PC-3 (cell line): ENCODE measurements around the gene HNMT. TPM values are rescaled to one million over a fixed set of nuclear protein-coding genes. Genes with fewer than 3 reads are reported as not detected.

Experiments
- ATAC-seq: fragments of 200-7000 bp; cut with Tn5 transposase; 2 replicates; pipeline ENCODE4 v1.9.1; 2020; ENCODE audit warnings: mild to moderate bottlenecking, moderate library complexity
- BruUV-seq: library from RNA; stranded (reverse); fragments of 400-500 nt; replicated peaks from 2 replicates; lab custom pipeline; 2021; lab: Mats Ljungman, UMichigan
- CTCF ChIA-PET: fragments of 300-600 bp; sonication (Branson Sonifier 250); formaldehyde crosslinking; loops from one replicate; lab custom pipeline; 2022; ENCODE audit warnings: antibody characterized with exemption; lab: Charles Lee
- POLR2A ChIA-PET: fragments of 300-600 bp; sonication (Branson Sonifier 250); formaldehyde crosslinking; loops from one replicate; lab custom pipeline; 2022; ENCODE audit warnings: antibody characterized with exemption; ENCODE audit not compliant: unreplicated experiment; lab: Charles Lee
- DNase-seq: peaks from one replicate; pipeline ENCODE4 v3.0.0-alpha.2; 2015
- H2AFZ ChIP-seq: fragments of 300-600 bp; sonication (generic); 2 replicates; pipeline ENCODE4 v1.6.0; 2016; ENCODE audit warnings: antibody characterized with exemption, low read length
- H3F3A ChIP-seq: fragments of 300-600 bp; sonication (generic); one replicate; pipeline ENCODE4 v1.6.0; 2017; ENCODE audit warnings: antibody characterized with exemption, low read length, control low read depth, mild to moderate bottlenecking; ENCODE audit not compliant: unreplicated experiment
- H3K27ac ChIP-seq: fragments of 300-600 bp; sonication (generic); 2 replicates; pipeline ENCODE4 v1.5.1; 2016; ENCODE audit warnings: mild to moderate bottlenecking, low read length
- H3K27me3 ChIP-seq: fragments of 300-600 bp; sonication (generic); 2 replicates; pipeline ENCODE4 v1.6.1; 2016; ENCODE audit warnings: low read length, mixed read lengths
- H3K36me3 ChIP-seq: fragments of 300-600 bp; sonication (generic); 2 replicates; pipeline ENCODE4 v1.6.1; 2016; ENCODE audit warnings: low read depth, mixed run types, low read length, mixed read lengths
- H3K4me1 ChIP-seq: fragments of 300-600 bp; sonication (generic); 2 replicates; pipeline ENCODE4 v1.5.1; 2016; ENCODE audit warnings: low read length; ENCODE audit not compliant: insufficient read depth
- H3K4me2 ChIP-seq: fragments of 300-600 bp; sonication (generic); 2 replicates; pipeline ENCODE4 v1.6.0; 2016; ENCODE audit warnings: low read length
- H3K4me3 ChIP-seq: fragments of 300-600 bp; sonication (generic); 2 replicates; pipeline ENCODE4 v1.5.1; 2016; ENCODE audit warnings: mild to moderate bottlenecking, low read length, mixed read lengths
- H3K79me2 ChIP-seq: fragments of 300-600 bp; sonication (generic); 2 replicates; pipeline ENCODE4 v1.6.1; 2017; ENCODE audit warnings: low read length, mixed read lengths
- H3K9ac ChIP-seq: fragments of 300-600 bp; sonication (generic); 2 replicates; pipeline ENCODE4 v1.6.0; 2016; ENCODE audit warnings: mild to moderate bottlenecking, low read length
- H3K9me2 ChIP-seq: fragments of 300-600 bp; sonication (generic); replicated peaks from 2 replicates; pipeline ENCODE4 v1.6.1; 2016; ENCODE audit warnings: mixed run types, low read length, mixed read lengths
- H3K9me3 ChIP-seq: fragments of 300-600 bp; sonication (generic); 2 replicates; pipeline ENCODE4 v1.6.1; 2016; ENCODE audit warnings: low read length, mixed read lengths
- H4K20me1 ChIP-seq: fragments of 300-600 bp; sonication (generic); 2 replicates; pipeline ENCODE4 v1.6.1; 2016; ENCODE audit warnings: low read length, mixed read lengths
- EZH2 ChIP-seq: fragments of 300-600 bp; sonication (generic); IDR thresholded peaks from one replicate; pipeline ENCODE4 v1.6.1; 2017; ENCODE audit warnings: antibody characterized with exemption, mild to moderate bottlenecking, low read length; ENCODE audit not compliant: unreplicated experiment
- EZH2phosphoT487 ChIP-seq: fragments of 300-600 bp; sonication (generic); IDR thresholded peaks from 2 replicates; pipeline ENCODE4 v1.6.1; 2018; ENCODE audit warnings: mild to moderate bottlenecking, antibody characterized with exemption, low read length, borderline replicate concordance
- intact Hi-C: fragments of 100-400 bp; cut with micrococcal nuclease; formaldehyde crosslinking; loops from 2 replicates; pipeline ENCODE4 v1.9.0; 2023
- total RNA-seq: library from RNA; depleted of rRNA; stranded (reverse); fragments of >200 nt; gene quantifications from 2 replicates; pipeline ENCODE4 v1.2.3, GENCODE V29; 2014
- TF ChIP-seq, protein P1 (sequence below): fragments of 300-600 bp; sonication (generic); conservative IDR thresholded peaks from 2 replicates; pipeline ENCODE4 v1.5.1; 2017; ENCODE audit warnings: antibody characterized with exemption, low read depth, mild to moderate bottlenecking, low read length

The HNMT gene
- total RNA-seq, 1 experiment from 2014 or later = 7.1 TPM

- no peak for DNase-seq
- Histone ChIP-seq H3K9ac (no peak overlapping the region), H3K79me2 (no peaks in the 10 kb centered on the region), H3K9me2 (no peaks in the 10 kb centered on the region), H3K9me3 (no peaks in the 10 kb centered on the region), H2AFZ (no peak overlapping the region), H3F3A (no peaks in the 10 kb centered on the region), H3K27ac (no peak overlapping the region), H3K4me2 (no peak overlapping the region), H4K20me1 (no peaks in the 10 kb centered on the region), H3K27me3 (no peaks in the 10 kb centered on the region), H3K4me1 (peaks cover 6% of the 10 kb centered on the region), H3K4me3 (no peak overlapping the region), H3K36me3 (no peaks in the 10 kb centered on the region)
- ChIA-PET CTCF (no interaction called here), POLR2A (no interaction called here)
- no peak for TF ChIP-seq EZH2phosphoT487
- TF ChIP-seq, protein P1, sequence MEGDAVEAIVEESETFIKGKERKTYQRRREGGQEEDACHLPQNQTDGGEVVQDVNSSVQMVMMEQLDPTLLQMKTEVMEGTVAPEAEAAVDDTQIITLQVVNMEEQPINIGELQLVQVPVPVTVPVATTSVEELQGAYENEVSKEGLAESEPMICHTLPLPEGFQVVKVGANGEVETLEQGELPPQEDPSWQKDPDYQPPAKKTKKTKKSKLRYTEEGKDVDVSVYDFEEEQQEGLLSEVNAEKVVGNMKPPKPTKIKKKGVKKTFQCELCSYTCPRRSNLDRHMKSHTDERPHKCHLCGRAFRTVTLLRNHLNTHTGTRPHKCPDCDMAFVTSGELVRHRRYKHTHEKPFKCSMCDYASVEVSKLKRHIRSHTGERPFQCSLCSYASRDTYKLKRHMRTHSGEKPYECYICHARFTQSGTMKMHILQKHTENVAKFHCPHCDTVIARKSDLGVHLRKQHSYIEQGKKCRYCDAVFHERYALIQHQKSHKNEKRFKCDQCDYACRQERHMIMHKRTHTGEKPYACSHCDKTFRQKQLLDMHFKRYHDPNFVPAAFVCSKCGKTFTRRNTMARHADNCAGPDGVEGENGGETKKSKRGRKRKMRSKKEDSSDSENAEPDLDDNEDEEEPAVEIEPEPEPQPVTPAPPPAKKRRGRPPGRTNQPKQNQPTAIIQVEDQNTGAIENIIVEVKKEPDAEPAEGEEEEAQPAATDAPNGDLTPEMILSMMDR = no peak
- TF ChIP-seq EZH2 = no peak
- intact Hi-C loops = loop anchor here (10.0 kb wide), 1 partner anchor 569 kb away; no protein-coding TSS in a partner anchor
- no peak for ATAC-seq
- BruUV-seq = no TSS peak
Observed at GRCh38 chr2:137946227-137946626, 18.0 kb upstream of the HNMT start.

DNA sequence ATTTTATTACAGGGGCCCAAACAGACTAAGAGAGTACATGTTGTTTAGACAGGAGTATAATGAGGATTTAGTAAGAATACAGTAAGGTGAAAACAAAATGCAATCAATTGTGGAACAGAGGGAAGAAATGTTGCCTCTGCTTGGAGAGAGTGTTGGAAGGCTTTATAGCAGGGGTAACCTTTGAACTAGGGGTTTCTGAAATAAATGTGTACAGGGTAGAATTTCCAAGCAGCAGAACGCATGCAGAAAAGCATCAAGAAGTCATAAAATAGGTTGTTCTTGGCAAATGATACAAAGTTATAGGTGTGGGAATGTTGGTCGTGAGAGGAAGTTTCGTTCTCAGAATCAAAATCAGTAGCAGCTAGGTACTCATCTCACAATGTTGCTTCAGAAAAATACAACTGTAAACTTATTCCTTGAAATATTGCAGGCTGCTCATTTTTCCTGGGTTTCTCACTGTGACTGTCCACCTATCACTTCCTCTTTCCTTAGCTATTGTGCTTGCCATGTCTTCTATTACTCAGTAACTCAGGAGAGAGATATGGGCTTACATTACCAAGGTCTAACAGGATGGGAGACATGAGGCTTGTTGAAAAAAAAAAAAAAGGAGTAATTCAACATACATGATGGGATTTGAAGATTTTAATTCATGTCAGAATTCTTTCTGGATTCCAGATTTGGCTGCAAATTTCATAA, 17.1 kb upstream of the HNMT start:
- Histone ChIP-seq H3K27me3 (no peaks in the 10 kb centered on the region), H3K9me3 (no peaks in the 10 kb centered on the region), H3K4me1 (peaks cover 6% of the 10 kb centered on the region), H3K79me2 (no peaks in the 10 kb centered on the region), H3K27ac (no peak overlapping the region), H3K4me3 (no peak overlapping the region), H4K20me1 (no peaks in the 10 kb centered on the region), H3F3A (no peaks in the 10 kb centered on the region), H3K4me2 (no peak overlapping the region), H3K9me2 (no peaks in the 10 kb centered on the region), H3K9ac (no peak overlapping the region), H3K36me3 (no peaks in the 10 kb centered on the region), H2AFZ (no peak overlapping the region)
- POLR2A ChIA-PET = no interaction called here
- intact Hi-C loops = loop anchor here (1.0 to 10.0 kb wide), 4 partner anchors 138 to 568 kb away; no protein-coding TSS in a partner anchor
- DNase-seq (no peak), ATAC-seq (no peak)
- no TSS peak for BruUV-seq
- CTCF ChIA-PET = interaction anchor here (0.6 kb wide), 1 partner anchor 17 kb away, joined by 10 read pairs; no protein-coding TSS in a partner anchor
- TF ChIP-seq, protein P1 = no peak
- no peak for TF ChIP-seq EZH2
- no peak for TF ChIP-seq EZH2phosphoT487

DNA sequence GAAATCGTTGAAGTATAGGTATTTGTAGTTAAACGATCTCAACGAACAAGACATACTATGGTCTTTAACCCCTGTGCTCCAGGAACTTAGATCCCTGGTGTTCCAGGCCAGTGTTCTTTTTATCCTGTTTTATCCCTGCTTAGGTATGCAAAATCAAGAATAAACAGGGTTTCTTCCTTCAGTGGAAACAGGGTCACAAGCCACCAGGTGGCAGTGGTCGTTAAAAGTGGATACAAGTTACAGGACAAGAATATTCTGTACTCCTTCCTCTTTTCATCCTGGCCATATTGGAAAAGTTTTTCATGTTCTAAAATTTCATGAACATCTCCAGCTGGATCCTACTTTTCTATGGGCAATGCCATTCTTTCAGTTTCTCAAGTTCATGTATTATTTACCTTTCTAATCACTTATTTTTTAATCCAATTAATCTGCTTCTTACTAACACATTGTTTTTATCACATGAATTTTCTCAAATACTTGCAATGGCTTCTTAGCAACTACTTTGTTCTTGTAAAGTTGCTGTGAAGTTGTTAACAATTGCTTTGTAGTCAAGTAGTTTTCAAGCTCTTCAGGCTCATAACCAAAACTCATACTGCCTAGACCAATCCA, 16.4 kb upstream of the HNMT start:
- H3K4me1 ChIP-seq = peaks cover 6% of the 10 kb centered on the region
- no TSS peak for BruUV-seq
- no peaks in the 10 kb centered on the region for H3F3A ChIP-seq
- peak; percentile 63 for ATAC-seq
- no peaks in the 10 kb centered on the region for H3K9me2 ChIP-seq
- no peaks in the 10 kb centered on the region for H4K20me1 ChIP-seq
- no peak overlapping the region for H2AFZ ChIP-seq
- ChIA-PET POLR2A (no interaction called here), CTCF (interaction anchor here (0.6 to 0.7 kb wide), 2 partner anchors 16 to 284 kb away, joined by 3 to 10 read pairs; no protein-coding TSS in a partner anchor)
- no peak overlapping the region for H3K9ac ChIP-seq
- no peaks in the 10 kb centered on the region for H3K79me2 ChIP-seq
- no peaks in the 10 kb centered on the region for H3K36me3 ChIP-seq
- H3K9me3 ChIP-seq = no peaks in the 10 kb centered on the region
- intact Hi-C loops = loop anchor here (1.0 to 10.0 kb wide), 4 partner anchors 137 to 567 kb away; no protein-coding TSS in a partner anchor
- no peak overlapping the region for H3K4me2 ChIP-seq
- no peak for TF ChIP-seq EZH2phosphoT487
- TF ChIP-seq EZH2 = no peak
- TF ChIP-seq, protein P1 = peak; percentile 88
- no peak overlapping the region for H3K27ac ChIP-seq
- no peak overlapping the region for H3K4me3 ChIP-seq
- peak; percentile 84 for DNase-seq
- no peaks in the 10 kb centered on the region for H3K27me3 ChIP-seq
